ACHN (cell line): Measurements from ENCODE around the gene CUEDC1.

Experiments used
- DNase-seq: peaks from one replicate; pipeline ENCODE4 v3.0.0-alpha.2; 2015
- in situ Hi-C: cut with HindIII; loops from 2 replicates; pipeline ENCODE4 v1.10.0; 2017; ENCODE audit warnings: low sequenced_read_pairs, low pct_ligation_motif_present, low pct_unique_long_range_greater_than_20kb

The CUEDC1 gene

DNA sequence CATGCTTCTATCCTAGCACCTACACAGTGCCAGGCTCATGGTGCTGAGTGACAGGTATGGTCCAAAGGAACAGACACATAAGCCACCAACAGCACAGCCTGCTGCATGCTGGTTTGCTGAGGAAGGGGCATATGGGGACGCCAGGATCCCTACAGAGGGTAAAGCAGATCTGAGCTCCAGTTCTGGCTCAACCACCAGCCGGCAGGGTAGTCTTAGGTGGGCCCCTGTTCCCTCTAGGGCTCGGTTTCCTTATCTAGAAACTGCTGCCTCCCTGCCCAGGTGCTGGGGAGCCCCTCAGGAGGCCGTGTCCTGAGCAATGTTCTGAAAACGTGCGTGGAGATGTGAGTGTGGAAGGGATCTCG lies 81.2 kb downstream of the CUEDC1 start:
- DNase-seq, result no peak
- in situ Hi-C loops, result no loop called here

DNA sequence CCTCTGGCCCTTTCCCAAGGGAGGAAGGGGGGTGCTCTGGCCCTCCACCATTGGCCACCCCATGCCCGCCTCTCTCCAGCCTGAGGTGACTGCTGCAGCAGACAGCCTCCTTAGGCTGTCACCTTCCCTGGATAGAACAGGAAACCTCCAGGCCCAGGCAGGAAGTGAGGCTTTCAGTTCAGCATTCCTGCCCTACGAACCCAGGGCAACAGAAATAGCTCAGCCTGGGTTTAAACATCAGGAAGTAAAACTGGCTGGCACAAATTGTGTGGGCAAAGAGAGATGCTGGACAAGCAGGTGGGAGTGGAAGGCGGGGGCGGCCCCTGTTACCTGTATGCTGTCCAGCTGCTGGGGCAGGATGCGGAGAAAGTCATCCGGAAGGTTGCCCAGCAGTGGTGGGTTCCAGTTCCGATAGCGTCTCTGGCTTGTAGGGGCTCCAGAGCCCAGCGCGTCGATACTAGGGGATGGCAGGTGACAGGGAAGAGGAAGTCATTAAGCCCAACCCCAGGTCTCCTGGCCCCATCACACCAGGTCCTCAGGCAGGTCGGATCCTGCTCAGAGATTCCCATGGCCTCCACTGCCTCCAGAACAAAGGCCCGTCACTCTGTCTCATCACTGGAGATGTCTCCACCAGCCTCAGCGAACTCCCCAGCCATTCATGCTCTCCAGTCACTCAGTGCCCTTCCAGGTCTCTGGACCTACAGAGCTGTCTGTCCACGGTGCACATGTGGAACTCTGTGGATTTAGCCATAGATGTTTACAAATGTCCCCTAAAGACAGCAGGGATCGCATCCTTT lies 81.8 kb downstream of the CUEDC1 start:
- in situ Hi-C loops, result no loop called here
- no peak for DNase-seq

DNA sequence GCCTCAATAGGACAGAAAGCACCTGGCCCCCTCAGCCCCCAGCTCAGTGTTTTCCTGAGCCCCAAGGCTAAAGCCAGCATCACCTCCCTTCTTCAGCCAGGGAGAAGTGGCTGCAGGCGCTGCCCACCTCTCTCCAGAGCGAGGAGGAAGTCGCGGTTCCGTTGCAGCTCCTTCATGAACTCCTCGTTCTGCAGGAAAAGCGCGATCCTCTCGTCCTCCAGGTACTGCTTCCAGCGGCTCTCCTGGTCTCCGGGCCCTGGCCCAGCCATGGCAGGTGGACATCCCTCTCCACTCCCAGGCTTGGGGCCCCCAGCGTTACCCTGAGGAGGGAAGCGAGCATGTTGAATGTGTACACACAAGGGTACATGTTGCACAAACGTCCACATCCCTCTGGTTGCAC lies 82.7 kb downstream of the CUEDC1 start:
- DNase-seq, result no peak
- in situ Hi-C loops, result no loop called here

DNA sequence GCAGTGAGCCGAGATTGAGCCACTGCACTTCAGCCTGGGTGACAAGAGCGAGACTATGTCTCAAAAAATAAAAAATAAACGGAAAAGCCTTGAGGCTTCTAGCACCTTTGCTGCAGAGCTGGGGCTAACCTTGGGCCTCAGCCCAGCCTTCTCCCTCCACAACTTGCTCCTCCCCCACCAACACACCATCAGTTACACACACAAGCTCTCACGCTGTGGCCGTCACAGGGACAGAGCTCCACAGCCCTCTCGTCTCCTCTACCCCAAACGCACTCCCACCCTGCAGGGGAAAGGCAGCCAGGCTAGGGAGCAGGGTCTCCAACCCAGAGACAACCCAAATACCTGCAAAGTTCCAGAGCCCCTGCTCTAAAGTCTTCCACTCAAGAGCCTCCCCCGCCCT lies 83.3 kb downstream of the CUEDC1 start:
- DNase-seq, result no peak
- in situ Hi-C loops, result no loop called here

DNA sequence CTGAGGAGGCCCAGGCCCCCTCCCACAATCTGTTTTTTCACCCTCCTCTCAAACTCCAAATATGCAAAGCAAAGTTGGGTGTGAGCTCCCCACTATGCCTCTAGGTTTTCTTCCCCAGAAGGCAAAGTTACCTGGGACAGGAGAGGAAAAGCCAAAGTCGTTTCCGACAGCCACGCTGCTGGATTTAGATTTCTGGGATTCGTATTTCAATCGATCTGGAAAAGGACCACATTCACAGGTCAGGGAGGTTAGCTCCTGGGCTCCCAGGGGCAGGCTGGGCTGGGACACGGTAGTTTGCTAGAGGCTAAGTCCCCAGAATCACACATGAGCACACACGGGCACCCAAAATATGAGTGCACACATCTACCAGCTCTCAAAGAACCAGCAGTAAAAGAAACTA lies 84.1 kb downstream of the CUEDC1 start:
- in situ Hi-C loops, result no loop called here
- DNase-seq, result no peak

DNA sequence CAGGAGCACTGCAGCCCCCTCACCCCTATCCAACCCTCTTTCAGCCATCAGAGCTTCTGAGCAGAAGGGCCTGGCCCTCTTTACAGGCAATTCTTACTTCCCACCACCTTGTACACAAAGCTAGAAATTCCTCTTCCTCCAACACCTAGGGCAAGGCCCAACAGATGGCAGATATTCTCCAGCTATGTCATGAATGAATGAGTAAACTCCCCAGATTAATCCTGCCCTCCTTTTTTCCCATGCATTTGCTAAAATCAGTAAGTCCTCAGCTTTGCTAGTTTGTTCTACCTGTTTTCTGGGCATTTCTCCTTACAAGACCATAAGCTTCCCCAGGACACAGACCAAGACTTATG lies 85.0 kb downstream of the CUEDC1 start:
- in situ Hi-C loops, result no loop called here
- DNase-seq, result no peak

DNA sequence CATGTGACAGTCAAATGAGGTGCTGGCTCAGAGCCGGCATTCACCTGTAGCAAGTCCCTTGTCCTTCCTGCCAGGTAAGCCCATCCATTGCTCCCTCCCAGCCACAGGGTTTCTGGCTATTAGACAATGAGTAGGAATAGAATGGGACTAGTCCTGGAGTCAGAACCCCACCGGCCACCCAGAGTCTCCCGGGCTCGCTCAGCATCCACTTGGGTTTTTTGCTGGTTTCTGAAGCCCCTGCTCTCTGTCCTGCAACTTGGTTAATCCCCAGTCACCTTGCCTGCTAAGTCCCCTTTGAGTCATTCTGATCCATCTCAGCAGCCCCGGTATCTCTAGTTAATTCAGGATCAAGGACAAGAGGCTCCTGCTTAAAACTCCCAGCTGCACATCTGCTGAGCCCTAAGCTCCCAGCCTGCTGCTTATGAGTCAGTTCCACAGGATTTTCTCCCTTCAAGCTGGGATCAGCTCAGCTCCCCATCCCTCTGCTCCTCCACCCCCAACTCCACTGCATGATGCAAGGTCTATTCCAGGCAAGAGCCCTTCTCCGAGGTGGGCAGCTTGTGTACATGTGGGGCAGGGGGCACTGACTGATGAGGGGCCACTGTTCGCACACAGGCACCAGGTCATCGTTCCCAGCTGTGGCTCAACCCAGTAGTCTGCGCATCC lies 85.5 kb downstream of the CUEDC1 start:
- DNase-seq, result peak; percentile 67
- in situ Hi-C loops, result no loop called here

DNA sequence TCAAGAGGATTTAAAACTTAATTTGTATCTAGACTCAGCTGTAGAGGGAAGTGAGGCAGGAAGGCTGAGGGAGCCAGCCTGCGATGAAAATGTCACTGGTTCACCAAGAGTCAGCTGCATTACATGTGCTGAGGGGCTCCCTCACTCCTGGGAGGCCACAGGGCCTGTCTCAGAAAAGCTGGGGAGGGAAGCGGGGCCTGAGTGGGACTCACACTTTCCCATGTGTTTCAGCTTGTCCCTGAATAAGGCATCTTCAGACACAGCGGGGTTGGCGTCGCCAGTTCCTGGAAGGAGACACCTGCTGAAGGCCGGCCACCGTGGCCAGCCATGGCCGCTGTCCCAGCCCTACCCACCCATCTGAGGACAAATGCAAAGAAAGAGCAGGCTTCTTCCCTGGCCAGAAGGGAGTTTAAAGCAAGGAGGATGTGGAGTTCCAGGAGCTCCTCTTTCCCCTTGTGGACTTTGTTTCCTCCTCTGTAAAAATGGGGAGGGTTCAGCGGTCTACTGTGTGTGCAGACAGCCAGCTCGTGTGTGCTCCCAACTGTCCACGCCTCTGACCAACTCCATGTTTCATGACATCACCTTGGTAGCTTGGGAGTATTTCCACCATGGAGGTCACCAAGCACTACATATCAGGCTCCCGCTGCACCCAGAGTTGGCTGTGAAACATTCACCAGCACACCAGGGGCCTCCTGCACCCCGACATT lies 86.1 kb downstream of the CUEDC1 start:
- in situ Hi-C loops, result no loop called here
- DNase-seq, result no peak

DNA sequence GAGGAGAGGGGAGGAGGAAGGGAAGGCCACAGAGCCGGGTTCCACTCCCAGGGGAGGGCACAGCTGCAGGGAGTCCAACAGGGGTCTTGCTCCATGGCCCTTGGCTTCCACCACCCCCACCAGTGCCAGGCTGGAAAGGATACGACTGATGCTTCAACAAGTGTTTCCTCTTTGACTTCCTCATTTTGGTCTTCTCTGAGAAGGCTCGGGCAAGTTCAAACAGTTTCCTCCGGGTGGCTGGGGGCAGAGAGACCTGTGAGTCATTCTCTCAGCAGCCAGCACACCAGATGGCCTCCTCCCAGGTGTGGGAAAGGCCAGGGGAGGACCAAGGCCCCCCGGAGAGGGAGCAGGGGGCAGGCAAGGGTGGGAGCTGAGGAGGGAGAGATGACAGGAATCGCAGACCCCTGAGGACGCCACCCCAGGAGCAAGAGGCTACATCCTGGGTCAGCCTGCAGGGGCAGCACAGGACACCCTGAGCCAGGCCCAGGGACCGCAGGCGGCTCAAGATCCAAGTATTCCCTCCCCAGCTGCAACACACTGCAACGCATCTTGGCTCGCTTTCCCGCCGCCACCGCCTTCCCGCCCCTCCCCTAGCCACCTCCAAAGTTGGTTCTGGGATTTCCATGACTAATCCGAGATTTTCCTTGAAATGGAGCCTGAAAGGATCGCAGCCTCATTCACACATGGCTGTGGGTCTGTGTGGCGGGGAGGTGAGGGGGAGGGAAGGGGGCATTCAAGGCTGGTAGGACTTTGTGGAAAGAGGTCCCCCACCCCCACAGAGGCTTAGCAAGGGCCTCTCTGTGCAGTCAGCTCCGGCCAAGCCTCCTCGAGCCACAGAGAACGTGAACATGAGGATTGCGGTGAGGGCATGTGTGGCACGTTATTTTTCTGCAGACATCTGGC lies 87.0 kb downstream of the CUEDC1 start:
- in situ Hi-C loops, result no loop called here
- peak; percentile 92 for DNase-seq

DNA sequence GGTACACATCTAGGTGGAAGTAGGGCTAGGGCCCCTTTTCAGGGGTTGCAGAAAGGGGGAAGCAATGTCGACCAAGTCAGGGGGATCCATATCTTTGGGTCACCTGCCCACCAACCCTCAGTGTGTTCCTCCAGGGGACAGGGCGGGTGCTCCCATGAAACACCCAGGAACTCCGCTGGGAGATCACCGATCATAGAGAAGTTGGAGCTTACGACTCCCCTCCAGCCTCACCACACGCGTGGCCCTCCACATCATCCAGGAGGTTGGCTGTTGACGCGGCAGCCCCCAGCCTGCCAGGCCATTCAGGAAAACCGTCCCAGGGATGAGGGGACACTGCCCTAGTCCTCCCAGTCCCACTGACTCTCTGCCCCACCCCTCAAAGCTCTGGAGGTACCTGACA lies 88.1 kb downstream of the CUEDC1 start:
- DNase-seq, result no peak
- in situ Hi-C loops, result no loop called here

DNA sequence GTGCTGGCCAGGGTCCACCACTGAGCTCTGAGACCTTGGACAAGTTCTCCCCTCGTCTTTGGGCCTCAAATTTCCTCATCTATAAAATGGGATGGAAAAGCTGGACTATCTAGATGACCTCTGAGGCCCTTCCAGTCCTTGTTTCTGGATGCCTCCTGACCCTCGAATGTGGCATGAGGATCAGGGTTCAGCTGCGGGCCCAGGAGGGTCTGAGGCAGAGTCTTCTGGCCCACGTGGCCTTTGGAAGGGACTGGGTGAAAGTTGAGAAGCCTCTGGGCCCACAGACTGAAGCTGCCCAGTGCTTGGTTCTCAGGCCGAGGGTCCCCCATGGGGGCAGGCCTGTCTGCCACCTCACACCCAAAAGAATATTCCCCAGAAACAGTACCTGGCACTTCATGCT lies 88.5 kb downstream of the CUEDC1 start:
- no peak for DNase-seq
- in situ Hi-C loops, result no loop called here

DNA sequence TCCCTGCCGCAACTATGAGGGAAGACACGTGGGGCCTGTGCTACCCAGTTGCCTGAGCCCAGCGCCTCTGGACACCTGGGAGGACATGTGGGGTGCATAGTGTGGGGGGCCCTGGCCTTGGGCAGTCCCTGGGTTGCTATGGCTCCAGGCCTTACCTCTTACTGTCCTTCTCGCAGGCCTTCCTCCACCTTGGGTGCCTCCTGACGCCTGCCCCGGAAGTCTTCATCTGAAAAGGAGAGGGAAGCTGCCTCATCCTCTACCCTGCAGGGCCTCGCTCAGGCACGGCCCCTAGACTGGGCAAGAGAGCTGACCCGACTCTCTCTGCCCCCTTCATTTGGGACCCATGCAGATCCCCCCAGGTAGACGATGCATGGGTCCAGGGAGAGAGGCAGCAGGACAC lies 88.9 kb downstream of the CUEDC1 start:
- DNase-seq, result no peak
- in situ Hi-C loops, result no loop called here

DNA sequence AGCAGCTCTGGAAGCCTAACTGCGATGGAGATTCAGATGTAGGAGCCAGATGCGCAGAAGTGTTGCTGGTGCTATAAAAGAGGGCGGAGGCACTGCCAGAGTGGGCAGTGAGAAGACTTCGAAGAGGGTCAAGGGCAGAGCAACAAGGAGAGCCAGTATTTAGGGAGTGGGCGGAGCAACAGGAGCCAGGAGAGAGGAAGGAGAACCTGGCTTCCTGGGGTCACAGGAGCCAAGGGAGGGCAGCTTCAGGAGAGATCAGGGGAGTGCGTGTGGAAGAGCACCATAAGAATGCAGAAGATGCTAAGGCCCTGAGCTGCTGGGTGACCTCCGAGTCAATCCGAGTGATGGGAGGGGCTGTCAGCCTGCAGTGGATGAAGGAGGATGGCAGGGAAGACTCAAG lies 90.9 kb downstream of the CUEDC1 start:
- in situ Hi-C loops, result no loop called here
- no peak for DNase-seq

DNA sequence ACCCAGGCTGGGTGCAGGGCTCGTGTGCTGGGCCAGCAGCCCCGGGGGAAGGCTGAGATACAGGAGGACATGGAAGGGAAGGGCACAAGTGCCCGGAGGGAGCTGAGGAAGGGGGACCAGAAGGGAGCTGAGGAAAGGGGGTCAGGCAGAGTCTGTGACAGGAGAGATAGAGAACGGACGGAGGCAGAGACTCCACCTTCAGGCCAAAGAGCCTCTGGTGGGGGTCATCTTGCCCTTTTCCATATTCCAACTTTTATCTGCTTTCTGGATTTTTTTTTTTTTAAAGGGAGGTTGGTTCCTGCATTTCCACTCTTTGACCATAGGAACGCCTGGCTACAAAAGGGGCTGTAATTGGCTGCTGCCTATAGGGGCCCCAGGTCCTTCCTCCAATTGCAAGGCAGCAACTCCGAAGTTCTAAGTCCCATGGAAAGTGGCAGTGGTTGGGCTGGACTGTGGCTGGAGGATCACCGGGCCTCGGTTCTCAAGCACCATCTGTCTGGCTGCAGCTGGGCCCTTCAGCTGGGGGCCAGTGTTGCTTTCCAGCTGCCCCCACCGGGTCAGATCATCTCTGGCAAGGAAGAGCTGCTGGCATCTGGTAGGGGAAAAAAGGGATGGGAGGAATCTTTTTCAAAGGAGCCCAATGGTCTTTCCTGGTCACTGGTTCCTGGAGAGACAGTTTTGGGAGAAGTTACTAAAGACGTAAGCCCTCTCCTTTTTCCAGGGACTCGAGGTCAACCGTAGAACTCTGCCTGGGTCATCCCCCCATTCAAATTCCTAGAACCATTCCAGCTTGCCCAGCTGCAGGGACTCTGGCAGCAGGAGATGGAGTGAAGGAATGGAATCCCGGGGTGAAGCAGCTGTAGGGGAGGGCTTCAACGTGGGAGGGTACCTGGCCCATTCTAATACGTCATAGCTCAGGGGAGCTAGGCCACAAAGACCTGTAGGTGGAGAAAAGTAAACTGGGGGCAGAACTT lies 92.2 kb downstream of the CUEDC1 start:
- DNase-seq, result peak; percentile 38
- in situ Hi-C loops, result no loop called here

DNA sequence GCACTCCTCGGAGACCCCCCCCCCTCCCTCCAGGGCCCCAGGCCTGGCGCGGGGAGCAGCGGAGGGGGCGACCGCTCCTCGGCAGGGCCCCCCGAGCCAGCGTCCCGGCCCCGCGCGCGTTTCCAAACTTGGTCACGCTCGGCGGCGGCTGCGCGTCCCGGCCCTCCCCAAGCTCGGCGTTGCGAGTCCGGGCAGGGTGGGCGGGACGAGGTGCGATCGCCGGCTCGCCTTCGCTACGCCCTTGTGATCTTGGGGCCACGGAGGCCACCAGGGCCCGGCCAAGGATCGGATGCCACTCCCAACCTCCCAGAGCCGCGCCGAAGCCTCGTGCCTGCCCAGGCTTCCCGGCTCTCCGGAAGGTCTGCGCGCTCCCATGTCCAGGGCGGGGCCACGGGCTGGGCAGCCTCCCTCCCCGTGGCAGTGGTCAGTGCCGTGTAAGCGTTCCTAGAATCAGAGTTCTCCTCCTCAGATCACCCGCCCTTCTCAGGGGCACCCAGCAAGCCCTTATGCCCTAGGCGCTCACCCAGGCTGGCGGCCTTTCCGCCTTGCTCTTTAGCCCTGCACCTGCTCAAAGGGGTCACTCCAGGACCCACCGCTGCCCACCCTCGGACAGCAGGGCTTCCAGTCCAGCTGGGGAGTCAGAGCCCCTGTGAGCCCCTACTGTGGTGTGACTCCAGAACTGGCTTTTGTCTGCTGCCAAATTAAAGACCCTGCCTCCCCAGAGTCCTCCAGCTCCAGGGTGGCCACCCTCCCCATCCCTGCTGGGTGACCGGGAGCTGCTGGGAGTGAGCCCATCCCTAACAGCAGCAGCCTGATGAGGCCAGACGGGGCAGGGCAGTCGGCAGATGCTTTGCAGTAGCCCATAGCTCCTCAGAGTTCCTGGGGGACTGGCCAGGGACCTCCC lies 93.2 kb downstream of the CUEDC1 start:
- in situ Hi-C loops, result no loop called here

DNA sequence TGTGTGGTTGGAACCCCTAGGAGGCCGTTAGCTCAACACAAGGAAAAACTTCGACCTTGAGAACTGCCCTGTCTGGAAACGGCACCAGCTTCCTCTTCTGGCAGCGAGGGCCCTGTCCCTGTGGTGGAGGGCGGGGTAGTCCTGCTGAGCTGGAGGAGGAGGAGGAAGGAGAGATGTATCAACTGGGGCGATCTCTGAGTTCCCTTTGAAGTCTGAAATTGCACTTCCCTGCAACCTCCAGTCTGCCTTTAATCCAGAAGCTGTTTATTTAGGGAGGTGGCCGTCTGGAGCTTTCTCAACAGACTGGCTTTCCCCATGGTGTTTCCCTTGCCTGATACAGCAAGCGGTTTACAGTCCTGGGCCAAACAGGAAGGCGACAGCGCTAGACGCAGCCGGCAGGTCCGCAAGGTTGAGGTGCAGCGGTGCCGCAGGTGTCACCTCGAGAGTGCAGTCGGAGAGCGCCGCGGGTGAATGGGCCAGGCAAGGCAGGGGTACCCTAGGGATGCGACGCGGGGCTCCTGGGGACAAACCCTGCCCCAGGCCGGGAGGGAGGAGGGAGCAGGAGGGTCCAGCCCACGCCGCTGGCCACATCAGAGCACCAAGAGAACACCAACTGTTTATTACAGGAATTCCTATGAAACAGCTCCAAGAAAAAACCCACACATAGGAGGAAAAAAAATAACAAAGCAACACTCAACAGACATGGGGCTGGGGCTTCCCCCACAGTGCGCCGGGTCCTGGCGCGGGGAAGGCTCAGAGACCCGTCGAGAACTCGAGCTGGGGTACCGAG lies 94.0 kb downstream of the CUEDC1 start:
- in situ Hi-C loops, result no loop called here
- peak; percentile 43 for DNase-seq

More for the DNA sequence above, 93.2 kb downstream of the CUEDC1 start:
- peak; percentile 92 for DNase-seq
